ENCODE results near the gene NAT10.

NAT10 gene

DNA sequence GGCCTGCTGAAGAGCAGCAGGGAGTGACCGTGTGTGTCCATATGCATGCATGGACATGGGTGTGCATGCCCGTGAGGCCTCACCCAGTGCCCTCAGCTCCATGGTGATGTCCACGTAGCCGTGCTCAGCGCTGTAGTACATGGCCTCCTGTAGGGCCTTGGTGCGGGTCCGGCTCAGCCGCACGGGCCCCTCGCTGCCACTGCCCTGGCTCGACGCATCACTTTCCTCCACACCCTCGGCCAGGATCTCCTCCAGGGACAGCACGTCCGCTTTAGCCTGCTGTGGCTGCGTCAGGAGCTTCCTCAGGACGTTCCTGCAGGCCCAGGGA lies 57.0 kb downstream of the NAT10 start:
- Mint-ChIP-seq H3K9me3 (no peaks in the 10 kb centered on the region), H3K27me3 (no peaks in the 10 kb centered on the region), H3K27ac (no peak overlapping the region)

DNA sequence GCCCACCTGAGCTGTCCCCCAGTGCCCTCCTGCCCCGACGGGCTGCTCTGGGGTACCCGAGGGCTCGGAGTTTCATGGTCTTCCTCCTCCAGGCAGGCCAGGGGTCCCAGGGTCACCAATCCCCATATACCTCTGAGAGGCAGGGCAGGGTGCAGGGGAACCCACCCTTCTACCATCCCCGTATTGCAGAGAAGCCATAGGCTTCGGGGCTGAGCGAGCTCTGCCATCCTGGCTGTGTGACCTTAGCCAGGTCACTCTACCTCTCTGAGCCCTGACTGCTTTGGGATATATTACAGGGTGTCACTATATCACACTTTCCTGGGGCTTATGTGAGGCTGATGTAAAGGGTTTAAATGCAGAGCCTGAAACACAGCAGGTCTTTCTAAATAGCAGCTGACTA lies 57.4 kb downstream of the NAT10 start:
- DNase-seq = no peak
- Mint-ChIP-seq H3K9me3 (no peaks in the 10 kb centered on the region), H3K36me3 (ENCODE audit: low read depth) (peaks cover 19% of the 10 kb centered on the region), H3K4me3 (no peak overlapping the region), H3K27me3 (no peaks in the 10 kb centered on the region), H3K4me1 (ENCODE audit: low read depth) (peaks cover 32% of the 10 kb centered on the region), H3K27ac (no peak overlapping the region)

More for the DNA sequence above, 57.0 kb downstream of the NAT10 start:
- no peak overlapping the region for H3K4me3 Mint-ChIP-seq
- peaks cover 35% of the 10 kb centered on the region for H3K4me1 Mint-ChIP-seq (ENCODE audit: low read depth)
- peaks cover 23% of the 10 kb centered on the region for H3K36me3 Mint-ChIP-seq (ENCODE audit: low read depth)
- DNase-seq = no peak

DNA sequence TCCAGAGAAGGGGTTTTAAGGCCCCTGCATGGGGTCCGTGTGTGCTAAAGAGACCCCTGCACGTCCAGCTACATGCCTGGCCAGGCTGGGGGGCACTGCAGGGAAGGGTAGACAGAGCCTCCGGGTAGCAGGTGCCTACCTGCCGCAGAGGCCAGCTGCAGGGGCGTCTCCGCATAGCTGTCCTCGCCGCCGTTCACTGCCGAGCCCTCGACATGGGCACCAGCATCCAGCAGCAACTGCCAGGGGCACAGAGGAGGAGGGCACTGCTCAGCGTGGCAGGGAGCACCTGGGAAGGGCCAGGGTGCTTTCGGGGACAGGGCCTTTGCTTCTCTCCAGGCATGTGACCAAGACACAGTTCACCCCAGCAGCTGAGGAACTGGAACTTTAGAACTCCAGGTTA lies 59.7 kb downstream of the NAT10 start:
- DNase-seq = no peak
- H3K36me3 Mint-ChIP-seq (ENCODE audit: low read depth) = peaks cover 4% of the 10 kb centered on the region
- H3K9me3 Mint-ChIP-seq = no peaks in the 10 kb centered on the region
- H3K4me3 Mint-ChIP-seq = no peak overlapping the region
- H3K4me1 Mint-ChIP-seq (ENCODE audit: low read depth) = peaks cover 12% of the 10 kb centered on the region
- no peak overlapping the region for H3K27ac Mint-ChIP-seq
- no peaks in the 10 kb centered on the region for H3K27me3 Mint-ChIP-seq

DNA sequence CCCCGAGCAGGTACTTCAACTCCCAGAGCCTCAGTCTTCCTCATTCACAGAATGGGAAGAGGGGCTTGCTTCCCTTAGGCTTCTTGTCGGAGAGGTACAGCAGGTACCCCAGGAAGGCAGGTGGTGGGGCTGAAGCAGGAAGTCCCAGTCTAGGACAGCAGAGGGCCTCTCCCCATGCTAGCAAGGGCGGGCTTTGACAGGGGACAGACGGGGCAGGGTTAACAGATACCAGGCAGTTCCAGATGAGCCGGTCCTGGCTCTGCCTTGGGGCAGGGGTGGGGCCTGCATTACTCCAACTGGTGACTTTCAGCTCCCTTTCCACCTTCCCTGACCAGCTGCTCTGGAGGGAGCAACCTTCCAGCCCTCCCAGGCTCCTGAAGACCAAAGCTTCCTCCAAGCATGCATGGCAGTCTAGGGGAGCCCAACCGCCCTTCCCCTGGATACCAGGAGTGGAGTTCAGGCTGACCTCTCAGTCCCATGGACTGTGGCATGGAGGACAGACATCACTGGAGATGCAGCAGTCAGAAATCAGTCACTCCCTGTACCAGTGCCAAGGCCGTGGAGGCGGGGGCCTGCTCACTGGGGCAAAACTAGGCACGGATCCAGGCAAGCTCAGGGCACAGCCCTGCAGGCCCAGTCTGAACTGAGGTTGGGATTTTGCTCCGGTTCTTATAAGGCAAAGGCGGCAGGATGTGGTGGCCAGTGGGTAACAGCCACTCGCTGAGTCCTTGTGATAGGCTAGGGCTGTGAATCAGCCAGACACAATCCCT lies 60.5 kb downstream of the NAT10 start:
- Mint-ChIP-seq H3K36me3 (ENCODE audit: low read depth) (peaks cover 2% of the 10 kb centered on the region), H3K4me1 (ENCODE audit: low read depth) (peaks cover 10% of the 10 kb centered on the region), H3K27ac (no peak overlapping the region), H3K4me3 (no peak overlapping the region), H3K27me3 (no peaks in the 10 kb centered on the region), H3K9me3 (no peaks in the 10 kb centered on the region)
- DNase-seq = no peak

DNA sequence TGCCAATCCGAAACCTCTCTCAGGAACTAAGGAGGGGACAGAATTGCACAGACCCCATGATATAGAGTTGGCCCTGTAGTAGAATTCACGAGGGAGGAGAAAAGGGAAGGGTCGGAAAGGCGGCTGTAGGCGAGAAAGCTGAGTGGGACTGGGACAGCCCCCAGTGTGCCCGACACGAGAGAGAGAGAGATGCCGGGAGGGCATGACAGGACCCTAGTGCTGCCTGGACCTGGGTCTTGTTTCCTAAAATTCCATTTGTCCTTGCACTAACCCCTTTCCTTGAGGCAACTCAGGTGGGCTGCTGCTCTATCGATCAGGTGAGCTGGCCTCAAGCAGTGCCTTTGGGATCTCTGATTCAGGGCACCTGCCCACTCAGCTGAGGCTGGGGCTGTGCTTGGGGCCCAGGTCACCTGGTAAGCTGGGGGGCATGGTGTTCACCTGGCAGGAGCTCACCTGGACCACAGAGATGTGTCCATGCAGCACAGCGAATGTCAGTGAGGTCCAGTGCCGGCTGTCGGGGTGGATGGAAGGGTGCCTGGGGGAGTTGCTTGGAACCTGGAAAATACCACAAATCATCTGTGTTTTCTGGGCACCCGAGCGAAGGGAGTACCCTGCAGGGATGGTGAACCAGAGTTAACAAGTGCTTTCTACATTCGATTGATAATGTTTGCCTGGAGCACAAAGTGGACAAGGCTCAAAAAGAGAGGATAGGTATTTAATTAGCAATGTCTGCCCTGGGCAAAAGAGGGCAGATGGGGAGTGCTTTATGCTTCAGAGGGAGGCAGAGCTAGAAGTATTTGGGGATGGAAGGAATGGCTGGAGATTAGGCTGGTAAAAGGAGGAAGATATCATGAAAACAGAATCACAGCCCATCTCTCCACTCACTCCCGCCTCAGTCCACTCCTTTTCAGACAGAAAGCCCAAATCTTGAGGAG lies 61.6 kb downstream of the NAT10 start:
- no peak for DNase-seq
- H3K9me3 Mint-ChIP-seq = no peaks in the 10 kb centered on the region
- no peak overlapping the region for H3K27ac Mint-ChIP-seq
- peaks cover 2% of the 10 kb centered on the region for H3K36me3 Mint-ChIP-seq (ENCODE audit: low read depth)
- no peak overlapping the region for H3K4me3 Mint-ChIP-seq
- H3K4me1 Mint-ChIP-seq (ENCODE audit: low read depth) = peaks cover under 1% of the 10 kb centered on the region
- no peaks in the 10 kb centered on the region for H3K27me3 Mint-ChIP-seq

DNA sequence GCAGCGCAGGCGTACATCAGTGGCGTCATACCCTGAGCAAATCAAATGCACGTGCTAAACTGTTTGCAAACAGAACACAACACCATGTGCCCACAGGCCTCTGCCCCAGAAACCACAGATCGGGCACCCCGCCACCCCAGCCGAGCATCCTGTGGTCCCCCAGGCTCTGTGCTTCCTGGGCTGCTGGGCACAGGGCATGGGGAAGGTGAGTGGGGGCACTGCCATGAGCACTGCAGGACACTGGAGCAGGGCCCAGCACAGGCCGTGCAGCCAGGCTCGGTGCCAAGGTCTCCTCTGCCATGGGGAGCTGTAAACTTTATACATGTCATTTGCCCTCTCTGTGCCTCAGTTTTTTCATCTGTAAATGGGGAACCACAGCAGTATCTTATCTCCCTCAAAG lies 62.5 kb downstream of the NAT10 start:
- Mint-ChIP-seq H3K4me3 (no peak overlapping the region), H3K9me3 (no peaks in the 10 kb centered on the region), H3K4me1 (ENCODE audit: low read depth) (no peaks in the 10 kb centered on the region), H3K36me3 (ENCODE audit: low read depth) (peaks cover 2% of the 10 kb centered on the region), H3K27ac (no peak overlapping the region), H3K27me3 (no peaks in the 10 kb centered on the region)
- DNase-seq = no peak

DNA sequence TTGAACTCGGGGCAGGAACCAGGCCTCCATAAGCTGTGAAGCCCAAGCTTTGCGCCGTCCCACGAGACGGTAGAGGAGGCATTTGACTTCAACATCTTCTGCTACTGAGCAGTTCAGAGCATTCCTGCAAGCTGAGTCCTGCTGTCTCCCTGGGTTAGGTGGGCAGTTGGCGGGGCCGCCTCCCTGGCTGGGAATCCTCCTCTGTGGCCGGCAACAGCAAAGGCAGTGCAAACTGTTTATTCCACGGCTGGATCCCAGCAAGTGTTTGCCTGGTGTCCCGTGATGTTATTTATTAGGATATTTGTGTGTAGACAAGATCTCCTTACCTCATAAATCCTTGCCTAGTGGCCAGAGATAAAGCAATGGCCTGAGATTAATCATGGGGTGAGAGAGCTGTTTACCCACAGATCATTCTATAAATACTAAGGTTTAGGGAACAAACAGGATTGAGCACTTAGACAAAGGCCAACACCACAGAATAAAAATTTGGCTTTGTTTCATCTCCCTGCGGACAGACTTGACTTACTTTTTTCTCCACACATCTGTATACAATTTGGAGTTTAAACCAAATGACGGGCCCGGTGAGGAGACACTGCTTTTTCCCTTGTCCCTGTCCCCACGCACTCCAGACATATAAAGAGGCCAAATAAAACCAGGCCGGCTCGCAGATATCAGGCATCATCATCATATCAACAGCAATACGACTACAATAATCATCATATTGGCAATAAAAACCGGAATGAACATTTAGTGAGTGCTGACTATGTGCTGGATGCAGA lies 63.4 kb downstream of the NAT10 start:
- Mint-ChIP-seq H3K36me3 (ENCODE audit: low read depth) (peaks cover 2% of the 10 kb centered on the region), H3K9me3 (no peaks in the 10 kb centered on the region), H3K4me3 (no peak overlapping the region), H3K27ac (no peak overlapping the region), H3K27me3 (no peaks in the 10 kb centered on the region), H3K4me1 (ENCODE audit: low read depth) (peaks cover 3% of the 10 kb centered on the region)
- DNase-seq = no peak

DNA sequence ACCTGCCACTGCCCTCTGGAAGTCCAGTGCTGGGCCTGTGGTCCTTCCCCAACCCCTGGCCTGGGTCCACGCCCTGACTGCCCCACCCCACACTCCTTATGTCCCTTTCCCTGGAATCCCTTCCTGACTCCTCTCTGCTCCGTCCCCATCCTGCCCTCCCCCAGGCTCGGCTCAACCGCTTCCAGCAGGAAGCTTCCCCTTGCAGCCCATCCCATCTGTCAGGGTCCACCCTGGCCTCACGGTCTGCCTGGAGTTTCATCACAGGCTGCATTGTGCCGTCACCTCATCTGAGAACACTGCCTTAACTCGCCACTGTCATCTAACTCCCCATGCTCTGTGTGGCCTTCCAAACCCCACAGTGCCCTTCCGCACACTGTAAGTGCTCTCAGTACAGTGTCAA lies 64.3 kb downstream of the NAT10 start:
- no peak overlapping the region for H3K4me3 Mint-ChIP-seq
- H3K4me1 Mint-ChIP-seq (ENCODE audit: low read depth) = peaks cover 9% of the 10 kb centered on the region
- H3K27ac Mint-ChIP-seq = no peak overlapping the region
- H3K9me3 Mint-ChIP-seq = no peaks in the 10 kb centered on the region
- no peak for DNase-seq
- H3K36me3 Mint-ChIP-seq (ENCODE audit: low read depth) = peaks cover 2% of the 10 kb centered on the region
- H3K27me3 Mint-ChIP-seq = no peaks in the 10 kb centered on the region

DNA sequence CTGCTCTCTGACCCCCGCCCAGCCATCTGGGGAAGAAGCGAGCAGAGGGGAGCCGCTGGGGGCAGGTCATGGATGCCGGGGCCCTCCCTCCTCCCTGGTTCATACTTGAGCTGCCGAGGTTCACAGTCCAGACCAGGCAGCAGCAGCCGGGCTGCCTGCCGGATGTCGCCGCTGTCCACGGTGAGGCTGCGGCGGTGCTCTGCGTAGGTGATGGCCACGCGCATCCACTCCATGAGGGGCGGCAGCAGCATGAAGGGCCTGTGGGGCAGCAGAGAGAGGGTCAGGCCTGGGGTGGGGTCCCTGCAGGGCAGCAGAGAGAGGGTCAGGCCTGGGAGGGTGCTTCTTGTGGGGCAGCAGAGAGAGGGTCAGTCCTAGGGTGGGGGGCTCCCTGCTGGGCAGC lies 67.6 kb downstream of the NAT10 start:
- H3K4me3 Mint-ChIP-seq = no peak overlapping the region
- no peaks in the 10 kb centered on the region for H3K9me3 Mint-ChIP-seq
- H3K27ac Mint-ChIP-seq = no peak overlapping the region
- DNase-seq = no peak
- H3K4me1 Mint-ChIP-seq (ENCODE audit: low read depth) = peaks cover 22% of the 10 kb centered on the region
- H3K27me3 Mint-ChIP-seq = no peaks in the 10 kb centered on the region
- no peaks in the 10 kb centered on the region for H3K36me3 Mint-ChIP-seq (ENCODE audit: low read depth)

DNA sequence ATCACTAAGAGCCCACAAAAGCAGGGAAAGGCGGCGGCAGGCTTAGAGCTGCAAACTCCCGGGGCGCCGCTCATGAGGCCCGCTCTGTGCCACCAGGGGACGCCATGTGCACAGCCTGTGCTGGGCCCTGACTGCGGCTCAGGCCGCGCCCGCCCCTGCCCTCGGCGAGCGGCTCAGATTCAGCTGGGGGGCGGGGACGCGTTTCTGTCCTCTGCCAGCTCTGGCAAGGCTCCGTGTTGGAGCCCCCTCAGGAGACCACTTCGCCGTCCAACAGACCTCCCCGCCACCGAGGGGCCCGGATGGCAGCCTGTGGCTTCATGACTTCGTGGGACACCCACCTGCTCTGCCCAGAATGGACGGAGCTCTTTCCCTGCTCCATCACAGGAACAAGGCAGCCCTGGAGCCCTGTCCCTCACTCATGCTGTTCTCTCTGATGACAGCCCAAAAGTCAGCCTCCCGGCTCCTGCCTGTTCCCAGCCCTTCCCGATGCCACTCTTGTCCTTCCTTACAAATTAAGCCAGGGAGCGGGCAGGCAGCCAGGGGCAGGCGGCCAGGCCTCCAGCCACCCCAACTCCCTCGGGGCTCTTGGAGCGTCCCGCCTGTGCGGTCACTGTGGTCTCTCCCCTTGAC lies 69.1 kb downstream of the NAT10 start:
- Mint-ChIP-seq H3K27me3 (no peaks in the 10 kb centered on the region), H3K9me3 (no peaks in the 10 kb centered on the region), H3K36me3 (ENCODE audit: low read depth) (no peaks in the 10 kb centered on the region), H3K4me1 (ENCODE audit: low read depth) (peaks cover 22% of the 10 kb centered on the region), H3K27ac (no peak overlapping the region), H3K4me3 (peak overlapping the region; percentile 55)
- DNase-seq = peak; percentile 89

DNA sequence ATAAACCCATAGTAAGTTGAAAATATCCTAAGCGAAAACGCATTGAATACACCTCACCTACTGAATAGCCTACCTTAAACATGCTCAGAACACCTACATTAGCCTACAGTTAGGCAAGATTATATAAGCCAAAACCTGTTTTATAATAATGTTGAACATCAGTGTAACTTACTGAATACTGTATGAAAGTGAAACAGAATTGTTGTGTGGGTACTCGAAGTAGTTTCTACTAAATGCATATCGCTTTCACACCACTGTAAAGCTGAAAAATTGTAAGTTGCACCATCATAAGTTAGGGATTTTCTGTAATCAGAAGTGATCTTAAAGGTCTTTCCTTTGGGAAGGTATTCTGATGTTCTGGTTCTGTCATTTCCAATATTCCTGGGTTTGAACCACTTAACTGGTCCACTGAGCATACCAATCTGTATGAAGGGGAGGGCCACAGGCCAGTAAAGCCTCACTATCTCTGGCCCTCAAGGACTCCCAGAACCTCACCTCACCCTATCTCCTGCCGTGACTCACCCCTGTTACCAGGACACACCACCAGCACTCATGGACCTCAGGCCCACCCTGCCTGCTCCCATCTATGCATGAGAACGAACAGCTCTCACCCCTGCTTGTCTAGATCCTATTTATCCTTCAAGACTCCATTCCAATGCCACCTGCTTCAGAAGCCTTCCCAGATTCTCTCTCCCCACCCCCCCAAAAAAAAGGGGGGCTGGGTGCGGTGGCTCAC lies 70.0 kb downstream of the NAT10 start:
- no peaks in the 10 kb centered on the region for H3K36me3 Mint-ChIP-seq (ENCODE audit: low read depth)
- H3K4me3 Mint-ChIP-seq = no peak overlapping the region
- H3K9me3 Mint-ChIP-seq = no peaks in the 10 kb centered on the region
- H3K27me3 Mint-ChIP-seq = no peaks in the 10 kb centered on the region
- no peak for DNase-seq
- no peak overlapping the region for H3K27ac Mint-ChIP-seq
- H3K4me1 Mint-ChIP-seq (ENCODE audit: low read depth) = peaks cover 25% of the 10 kb centered on the region

DNA sequence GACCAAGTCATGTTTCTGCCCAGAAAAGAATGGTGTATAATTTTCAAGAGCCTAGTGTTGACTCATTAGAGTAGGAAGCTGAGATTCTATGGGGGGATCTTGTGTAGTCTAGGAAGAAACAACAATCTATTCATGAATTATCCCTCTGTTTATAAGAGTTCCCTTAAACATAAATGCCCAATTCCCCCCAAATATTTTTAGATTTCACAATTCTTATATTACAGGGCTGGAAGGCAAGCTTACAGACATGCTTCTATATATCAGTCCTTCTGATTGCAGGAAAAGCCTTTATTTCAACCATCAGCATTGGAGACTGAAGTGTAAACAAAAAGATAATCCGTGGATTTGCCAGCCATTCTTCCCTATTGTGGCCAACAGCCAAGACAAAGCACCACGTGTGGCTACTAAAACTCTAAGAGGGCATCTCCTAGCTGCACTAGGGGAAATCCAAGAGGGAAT lies 71.4 kb downstream of the NAT10 start:
- no peaks in the 10 kb centered on the region for H3K9me3 Mint-ChIP-seq
- no peaks in the 10 kb centered on the region for H3K27me3 Mint-ChIP-seq
- H3K27ac Mint-ChIP-seq = no peak overlapping the region
- H3K4me1 Mint-ChIP-seq (ENCODE audit: low read depth) = peaks cover 35% of the 10 kb centered on the region
- H3K36me3 Mint-ChIP-seq (ENCODE audit: low read depth) = no peaks in the 10 kb centered on the region
- DNase-seq = no peak
- H3K4me3 Mint-ChIP-seq = no peak overlapping the region

DNA sequence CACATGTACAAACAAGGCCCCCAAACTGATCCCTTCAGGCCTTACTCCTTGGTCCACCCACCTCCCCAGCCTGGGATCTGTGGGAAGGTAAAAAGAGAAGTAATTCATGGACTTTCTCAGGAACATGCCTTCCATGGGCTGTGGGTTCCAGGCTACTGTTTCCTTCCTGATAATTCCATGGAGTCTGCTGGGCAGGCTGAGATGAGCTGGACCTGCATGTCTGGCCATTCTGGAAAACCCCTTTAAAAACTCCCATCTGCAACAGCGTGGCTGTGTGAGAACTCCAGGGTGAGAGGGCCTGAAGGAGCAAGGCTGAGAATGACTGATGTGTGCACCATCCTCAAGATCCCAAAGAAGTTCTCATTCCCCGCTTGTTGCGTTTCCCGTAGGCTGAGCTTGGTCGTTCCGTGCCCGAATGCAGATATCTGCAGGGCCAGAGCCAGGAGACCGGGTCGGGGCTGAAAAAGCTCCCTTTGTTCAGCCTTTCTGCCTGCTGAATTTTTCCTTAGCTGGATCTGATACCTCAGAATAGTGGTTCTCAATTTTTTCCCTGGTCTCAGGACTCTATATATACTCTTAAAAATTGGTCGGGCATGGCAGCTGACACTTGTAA lies 72.9 kb downstream of the NAT10 start:
- H3K9me3 Mint-ChIP-seq = no peaks in the 10 kb centered on the region
- no peak overlapping the region for H3K4me3 Mint-ChIP-seq
- no peak overlapping the region for H3K27ac Mint-ChIP-seq
- H3K27me3 Mint-ChIP-seq = no peaks in the 10 kb centered on the region
- no peaks in the 10 kb centered on the region for H3K36me3 Mint-ChIP-seq (ENCODE audit: low read depth)
- no peak for DNase-seq
- H3K4me1 Mint-ChIP-seq (ENCODE audit: low read depth) = peaks cover 43% of the 10 kb centered on the region

All from activated T-cell treated with anti-CD3 and anti-CD28 coated beads, Interleukin-2, amount 50 U/mL, for 24 hours (primary cell).